ENCODE results near the gene PDLIM5. TPM values are rescaled to one million over a fixed set of nuclear protein-coding genes. Genes with fewer than 3 reads are reported as not detected.

PDLIM5 gene
- total RNA-seq, 4 donors from 2014 or later, result 473 to 833 (median 673) TPM

- H3K4me1 ChIP-seq, result peaks cover 8 to 9% of the 10 kb centered on the region in 2 donors
- H3K4me3 ChIP-seq, result no peak overlapping the region
- peaks cover 0 to 10% of the 10 kb centered on the region in 2 donors for H3K36me3 ChIP-seq
- peak overlapping the region; percentile 53 to 75 (median 66) for H3K27ac ChIP-seq
- in situ Hi-C loops (cut with MboI; ENCODE audit: low sequenced_read_pairs in 4 of 4), result loop anchor here (5.0 to 10.0 kb wide), 2 partner anchors 188 to 190 kb away; no protein-coding TSS in a partner anchor
- peak; percentile 33 to 34 for DNase-seq
- no peaks in the 10 kb centered on the region for H3K27me3 ChIP-seq
- peak; percentile 32 to 50 for ATAC-seq
- TF ChIP-seq POLR2A (IDR thresholded peaks at IDR 0.05) (no peak), CTCF (IDR thresholded peaks at IDR 0.05 in 4 of 5, conservative IDR thresholded peaks at IDR 0.05 in 1 of 5) (no peak)
- intact Hi-C loops (cut with DNase I; ENCODE audit: low total_unique reads), result loop anchor here (5.0 to 10.0 kb wide), 3 partner anchors 143 to 390 kb away; partner anchors contain the start of genes PDLIM5 and SMARCAD1
- no peaks in the 10 kb centered on the region for H3K9me3 ChIP-seq
These were observed 143.3 kb downstream of the PDLIM5 start for GRCh38 chr4:94595013-94595412.

GRCh38 chr4:94595880-94596483 is 144.2 kb downstream of the PDLIM5 start:
- H3K9me3 ChIP-seq, result no peaks in the 10 kb centered on the region
- peak overlapping the region; percentile 53 to 75 (median 66) for H3K27ac ChIP-seq
- no peaks in the 10 kb centered on the region for H3K27me3 ChIP-seq
- no peak for TF ChIP-seq POLR2A (IDR thresholded peaks at IDR 0.05)
- peak; percentile 55 to 89 (median 64) for TF ChIP-seq CTCF (IDR thresholded peaks at IDR 0.05 in 4 of 5, conservative IDR thresholded peaks at IDR 0.05 in 1 of 5)
- intact Hi-C loops (cut with DNase I; ENCODE audit: low total_unique reads) (loop anchor here (1.0 to 10.0 kb wide), 4 partner anchors 144 to 391 kb away; partner anchors contain the start of genes PDLIM5 and SMARCAD1), in situ Hi-C loops (cut with MboI; ENCODE audit: low sequenced_read_pairs in 4 of 4) (loop anchor here (5.0 to 10.0 kb wide), 2 partner anchors 189 to 191 kb away; no protein-coding TSS in a partner anchor)
- ATAC-seq (peak in 1 of 2 donors; percentile 41), DNase-seq (no peak)
- H3K4me1 ChIP-seq, result peaks cover 8 to 9% of the 10 kb centered on the region in 2 donors
- H3K36me3 ChIP-seq, result peaks cover 0 to 7% of the 10 kb centered on the region in 2 donors
- H3K4me3 ChIP-seq, result no peak overlapping the region

GRCh38 chr4:94598758-94599157 is 147.0 kb downstream of the PDLIM5 start:
- Histone ChIP-seq H3K27me3 (no peaks in the 10 kb centered on the region), H3K9me3 (no peaks in the 10 kb centered on the region), H3K36me3 (no peaks in the 10 kb centered on the region), H3K4me3 (no peak overlapping the region), H3K27ac (peak overlapping the region in 1 of 4 donors; percentile 14), H3K4me1 (peaks cover 9 to 10% of the 10 kb centered on the region in 2 donors)
- TF ChIP-seq CTCF (IDR thresholded peaks at IDR 0.05 in 4 of 5, conservative IDR thresholded peaks at IDR 0.05 in 1 of 5) (no peak), POLR2A (IDR thresholded peaks at IDR 0.05) (no peak)
- intact Hi-C loops (cut with DNase I; ENCODE audit: low total_unique reads) (loop anchor here (5.0 to 10.0 kb wide), 3 partner anchors 146 to 394 kb away; partner anchors contain the start of genes PDLIM5 and SMARCAD1), in situ Hi-C loops (cut with MboI; ENCODE audit: low sequenced_read_pairs in 4 of 4) (loop anchor here (5.0 to 10.0 kb wide), 2 partner anchors 191 to 194 kb away; no protein-coding TSS in a partner anchor)
- DNase-seq (no peak), ATAC-seq (no peak)

- Histone ChIP-seq H3K9me3 (no peaks in the 10 kb centered on the region), H3K27me3 (no peaks in the 10 kb centered on the region), H3K27ac (no peak overlapping the region), H3K4me3 (no peak overlapping the region), H3K36me3 (no peaks in the 10 kb centered on the region), H3K4me1 (peaks cover 0 to 5% of the 10 kb centered on the region in 2 donors)
- DNase-seq, result peak; percentile 39 to 63
- TF ChIP-seq CTCF (IDR thresholded peaks at IDR 0.05 in 4 of 5, conservative IDR thresholded peaks at IDR 0.05 in 1 of 5) (no peak), POLR2A (IDR thresholded peaks at IDR 0.05) (no peak)
- in situ Hi-C loops (cut with MboI; ENCODE audit: low sequenced_read_pairs in 4 of 4), result loop anchor here in 1 of 4 donors (25.0 kb wide), 1 partner anchor 509 kb away; no protein-coding TSS in a partner anchor
- peak; percentile 20 to 31 for ATAC-seq
- intact Hi-C loops (cut with DNase I; ENCODE audit: low total_unique reads), result no loop called here
These were observed 151.5 kb downstream of the PDLIM5 start for GRCh38 chr4:94603170-94603747.
